GF-D8 (cell line): ENCODE results near the gene CNNM1.

ENCODE experiments used
- DNase-seq: peaks from one replicate; lab custom pipeline; 2025; lab: John Stamatoyannopoulos, UW

The CNNM1 gene

GRCh38 chr10:99372546-99373271, 43.6 kb downstream of the CNNM1 start:
- no peak for DNase-seq

GRCh38 chr10:99374526-99374925, 45.4 kb downstream of the CNNM1 start:
- DNase-seq, result no peak

- no peak for DNase-seq
Observed at GRCh38 chr10:99374972-99375371, 45.8 kb downstream of the CNNM1 start.

- DNase-seq, result no peak
Observed at GRCh38 chr10:99375426-99375825, 46.3 kb downstream of the CNNM1 start.

- DNase-seq, result no peak
Observed at GRCh38 chr10:99382176-99382575, 53.0 kb downstream of the CNNM1 start.

- DNase-seq, result no peak
Observed at GRCh38 chr10:99387071-99387470, 57.9 kb downstream of the CNNM1 start.

GRCh38 chr10:99387541-99387940, 58.4 kb downstream of the CNNM1 start:
- DNase-seq, result no peak

GRCh38 chr10:99389729-99390480, 60.7 kb downstream of the CNNM1 start:
- DNase-seq, result no peak

- no peak for DNase-seq
Observed at GRCh38 chr10:99391346-99391745, 62.2 kb downstream of the CNNM1 start.

GRCh38 chr10:99393036-99393435, 63.9 kb downstream of the CNNM1 start:
- no peak for DNase-seq

- no peak for DNase-seq
Observed at GRCh38 chr10:99393683-99394082, 64.5 kb downstream of the CNNM1 start.

GRCh38 chr10:99394256-99394655, 65.1 kb downstream of the CNNM1 start:
- DNase-seq, result no peak

GRCh38 chr10:99394761-99395386, 65.7 kb downstream of the CNNM1 start:
- no peak for DNase-seq

- no peak for DNase-seq
Observed at GRCh38 chr10:99395750-99396445, 66.7 kb downstream of the CNNM1 start.

- no peak for DNase-seq
Observed at GRCh38 chr10:99396471-99396870, 67.3 kb downstream of the CNNM1 start.

GRCh38 chr10:99399664-99400063, 70.5 kb downstream of the CNNM1 start:
- no peak for DNase-seq

GRCh38 chr10:99403674-99404073, 74.5 kb downstream of the CNNM1 start:
- no peak for DNase-seq

- no peak for DNase-seq
Observed at GRCh38 chr10:99406149-99406548, 77.0 kb downstream of the CNNM1 start.

GRCh38 chr10:99410146-99410545, 81.0 kb downstream of the CNNM1 start:
- DNase-seq, result no peak

- DNase-seq, result no peak
Observed at GRCh38 chr10:99410876-99411275, 81.7 kb downstream of the CNNM1 start.

GRCh38 chr10:99411546-99411945, 82.4 kb downstream of the CNNM1 start:
- DNase-seq, result no peak

GRCh38 chr10:99412099-99412498, 82.9 kb downstream of the CNNM1 start:
- no peak for DNase-seq
